Measurements from ENCODE around the gene MCM3AP. TPM values are rescaled to one million over a fixed set of nuclear protein-coding genes. Genes with fewer than 3 reads are reported as not detected.

Gene MCM3AP
- total and polyA plus RNA-seq, 9 of the 15 experiments (the other 6 are each of a cell fraction or from before 2014, with no cell fraction given): 6.5 to 179 (median 69.6) TPM

- peak; percentile 74; the same call in 1 of the 2 replicates for TF ChIP-seq SP1 (CRISPR knock-in tag; IDR thresholded peaks at IDR 0.05)
- peak; percentile 34 for TF ChIP-seq POLR2B (IDR thresholded peaks at IDR 0.05; ENCODE audit: low read depth, partially characterized antibody)
- 0 out of 2 replicates have a peak, but pooled peaks have one; percentile 43 for TF ChIP-seq ZBTB17 (CRISPR knock-in tag; IDR thresholded peaks at IDR 0.05)
- no peak for TF ChIP-seq ZNF280B (CRISPR knock-in tag; IDR thresholded peaks at IDR 0.05)
- TF ChIP-seq RFX1 (IDR thresholded peaks at IDR 0.05): no peak
- no peak for TF ChIP-seq ZKSCAN3 (CRISPR knock-in tag; IDR thresholded peaks at IDR 0.05)
- TF ChIP-seq THRAP3 (IDR thresholded peaks at IDR 0.05; ENCODE audit: borderline replicate concordance): no peak
- TF ChIP-seq REST (IDR thresholded peaks at IDR 0.05; ENCODE audit: borderline replicate concordance): no peak
- no peak for TF ChIP-seq REST (CRISPR knock-in tag; IDR thresholded peaks at IDR 0.05; ENCODE audit: low read depth)
- TF ChIP-seq ARID3B (CRISPR knock-in tag; IDR thresholded peaks at IDR 0.05; ENCODE audit: borderline replicate concordance): no peak
- TF ChIP-seq MNT (conservative IDR thresholded peaks at IDR 0.05): peak; percentile 42 to 54; a peak in 2 of 4 replicates
- peak; percentile 92 for TF ChIP-seq CHD2 (IDR thresholded peaks at IDR 0.05; ENCODE audit: low read depth, low read length)
- no peak for TF ChIP-seq ZNF584 (CRISPR knock-in tag; IDR thresholded peaks at IDR 0.05; ENCODE audit: low read depth)
- TF ChIP-seq U2AF2 (optimal IDR thresholded peaks at IDR 0.05; ENCODE audit: low read depth, low read length): no peak
- no peak for TF ChIP-seq STAT5A (IDR thresholded peaks at IDR 0.05; ENCODE audit: borderline replicate concordance, low read length)
- TF ChIP-seq FOXP1 (CRISPR knock-in tag; IDR thresholded peaks at IDR 0.05): peak; percentile 48; the same call in 1 of the 2 replicates
- no peak for TF ChIP-seq ZNF384 (IDR thresholded peaks at IDR 0.05; ENCODE audit: low read depth, low read length)
These were observed 31.7 kb downstream of the MCM3AP start (continued) for GRCh38 chr21:46253610-46254124.

Data from K562 (cell line).